HG02885 (cell line): Measurements from ENCODE around the gene HTR7.

Source experiments
- ATAC-seq: cut with Tn5 transposase; IDR thresholded peaks from one replicate; pipeline ENCODE4 v1.9.1; 2021; ENCODE audit warnings: mild to moderate bottlenecking; ENCODE audit not compliant: unreplicated experiment, poor library complexity

HTR7 gene

DNA sequence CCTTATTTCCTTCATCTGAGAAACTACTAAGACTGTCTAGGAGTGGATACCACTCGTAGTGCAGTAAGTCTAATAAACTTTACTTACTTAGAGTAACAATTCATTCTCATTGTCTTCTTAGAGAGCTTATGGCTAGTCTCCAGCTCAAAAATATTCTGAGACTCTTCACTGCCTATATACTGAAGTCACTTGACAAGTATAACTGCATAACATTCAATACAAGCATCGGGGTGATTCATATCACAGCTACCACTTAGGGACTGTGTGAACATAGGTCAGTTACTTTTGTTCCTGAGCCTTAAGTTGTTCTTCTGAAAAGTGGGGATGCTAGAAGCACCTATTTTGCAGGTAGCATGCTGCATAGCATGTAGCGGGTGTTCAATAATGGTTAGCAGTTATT, 111.0 kb downstream of the HTR7 start:
- ATAC-seq: no peak

DNA sequence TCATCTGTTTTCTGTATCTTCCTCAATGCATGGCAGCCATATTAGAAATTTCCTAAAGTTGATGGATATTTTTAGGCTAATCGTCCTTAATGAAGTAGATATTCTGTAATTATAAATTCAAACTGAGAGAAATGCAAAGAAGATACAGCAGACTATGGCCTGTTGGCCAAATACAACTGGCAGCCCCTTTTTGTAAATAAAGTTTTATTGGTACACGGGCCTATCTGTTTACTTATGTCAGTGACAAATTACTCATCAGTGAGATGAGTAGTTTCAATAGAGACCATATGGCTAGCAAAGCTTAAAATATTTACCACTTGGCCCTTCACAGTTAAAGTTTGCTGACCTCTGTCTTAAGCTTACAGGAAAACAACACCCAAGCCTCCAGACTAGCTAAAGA, 112.3 kb downstream of the HTR7 start:
- no peak for ATAC-seq

DNA sequence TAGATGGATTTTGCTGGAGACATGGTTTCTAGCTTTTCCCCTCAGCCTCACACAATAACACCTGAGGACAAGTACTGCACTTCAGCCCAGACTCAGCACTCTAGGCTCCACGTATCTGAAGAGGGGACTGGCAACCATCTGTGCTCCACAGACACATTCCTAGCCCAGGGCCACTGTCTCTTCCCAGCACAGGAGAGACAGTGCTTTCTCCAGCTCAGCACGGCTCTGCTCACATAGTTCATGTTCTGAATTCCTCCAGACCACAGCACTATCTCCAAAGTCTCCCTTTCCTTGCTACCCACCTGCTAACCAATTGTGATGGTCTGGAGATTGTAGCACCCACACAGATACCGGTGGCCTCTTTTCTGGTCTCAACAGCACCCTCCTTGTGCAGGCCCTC, 114.5 kb downstream of the HTR7 start:
- no peak for ATAC-seq

DNA sequence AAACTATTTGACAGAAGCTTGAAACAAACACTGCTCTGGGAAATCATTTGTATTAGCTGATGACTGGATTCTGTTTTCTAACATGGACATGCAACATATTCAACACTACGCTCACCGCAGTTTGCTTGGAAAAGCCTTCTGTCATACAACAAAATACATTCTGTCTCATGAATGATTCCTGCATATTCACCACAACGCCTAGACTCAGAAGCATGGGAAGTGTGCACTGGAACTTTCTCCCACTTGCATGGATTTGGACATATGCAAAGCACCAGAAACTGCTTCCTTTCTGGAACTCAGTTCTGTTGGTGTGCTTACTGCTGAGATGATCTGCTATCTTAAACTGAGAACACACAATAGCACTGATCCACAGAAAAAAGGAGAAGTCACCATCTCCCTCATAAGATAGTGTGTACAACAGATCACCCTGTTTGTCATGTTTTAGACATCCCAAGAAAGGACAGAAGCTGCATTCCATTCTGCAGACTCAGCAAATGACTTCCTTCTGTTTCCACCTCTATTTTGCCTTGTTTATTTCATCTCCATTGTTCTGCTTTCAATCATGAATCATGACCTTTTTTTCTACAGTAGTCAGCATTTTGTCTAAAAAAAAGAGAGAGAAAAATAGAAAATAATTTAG, 115.8 kb downstream of the HTR7 start:
- ATAC-seq: no peak

GRCh38 chr10:90740265-90740664, 117.6 kb downstream of the HTR7 start:
- no peak for ATAC-seq

GRCh38 chr10:90738885-90739284, 119.0 kb downstream of the HTR7 start:
- ATAC-seq: no peak

GRCh38 chr10:90734415-90734814, 123.4 kb downstream of the HTR7 start:
- ATAC-seq: no peak

DNA sequence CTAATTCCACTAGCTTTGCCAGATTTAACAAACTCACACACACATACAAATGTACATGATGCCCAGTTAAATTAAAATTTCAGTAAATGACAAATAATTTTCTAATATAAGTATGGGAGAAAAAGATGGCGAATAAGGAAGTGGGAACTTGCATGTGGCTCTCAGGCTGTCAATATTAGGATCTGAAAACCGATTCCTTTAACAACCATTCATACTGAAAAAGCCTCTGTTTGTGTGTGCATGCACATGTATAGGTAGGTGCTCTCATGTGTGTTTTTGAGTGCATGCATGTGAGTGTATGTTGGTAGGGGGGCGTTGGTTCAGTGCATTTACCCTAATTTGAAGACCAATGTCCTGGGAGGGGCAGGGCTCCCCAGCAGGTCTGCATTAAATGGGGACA, 125.3 kb downstream of the HTR7 start:
- ATAC-seq: peak; percentile 62

GRCh38 chr10:90723416-90724068, 134.3 kb downstream of the HTR7 start:
- ATAC-seq: no peak

DNA sequence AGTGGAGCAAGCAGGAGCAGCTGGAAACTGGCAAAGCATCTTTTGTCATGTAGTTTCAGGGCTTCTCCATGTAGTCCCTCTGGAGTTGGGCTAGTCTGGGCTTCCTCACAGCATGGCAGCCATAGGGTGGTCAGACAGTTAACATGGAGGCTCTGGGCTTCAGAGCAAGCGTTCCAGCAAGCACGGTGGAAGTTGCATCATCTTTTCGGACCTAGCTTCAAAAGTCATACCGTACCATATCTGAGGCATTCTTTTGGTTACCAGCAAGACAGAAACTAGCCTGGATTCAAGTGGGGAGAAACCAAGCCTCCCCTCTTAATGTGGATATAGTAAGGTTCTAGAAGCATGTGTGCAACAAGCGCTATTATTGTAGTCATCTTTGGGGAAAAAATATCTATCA, 135.0 kb downstream of the HTR7 start:
- no peak for ATAC-seq

DNA sequence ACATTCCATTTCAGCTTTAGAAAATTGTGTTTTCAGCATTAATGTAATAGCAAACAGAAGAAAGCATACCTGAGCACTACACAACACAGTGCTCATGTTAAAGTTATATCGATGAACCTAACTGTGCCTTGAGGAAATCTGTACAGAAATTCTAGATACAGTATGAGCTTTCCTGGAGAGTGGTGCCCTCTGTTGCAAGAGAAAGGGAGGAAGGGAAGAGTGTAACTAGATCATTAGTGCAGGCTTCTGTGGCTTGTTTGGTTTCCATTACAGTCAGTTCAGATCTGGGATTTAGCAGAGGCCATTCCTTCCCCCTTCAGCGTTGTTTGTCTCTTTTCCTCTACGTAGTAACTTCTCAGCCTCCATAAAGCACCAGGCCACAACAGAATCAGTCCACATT, 139.7 kb downstream of the HTR7 start:
- ATAC-seq: no peak

DNA sequence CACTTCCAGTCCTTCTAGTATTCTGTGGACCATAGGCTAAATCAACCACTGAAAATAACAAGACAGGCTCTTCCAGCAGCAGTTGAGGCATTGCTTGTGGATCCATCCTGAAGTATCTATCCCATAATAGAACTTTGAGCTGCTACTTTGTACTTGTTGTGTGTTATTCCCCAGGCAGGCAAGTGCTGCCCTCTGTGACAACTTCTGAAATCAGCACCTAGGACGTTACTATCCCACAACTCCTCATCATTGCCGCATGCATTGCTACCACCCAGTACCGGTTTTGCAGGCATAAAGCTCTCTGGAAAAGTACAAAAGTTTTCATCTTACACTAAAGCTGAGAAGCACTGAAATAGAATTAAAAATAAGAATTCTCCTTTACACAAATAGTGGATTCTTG, 145.3 kb downstream of the HTR7 start:
- ATAC-seq: no peak

- ATAC-seq: no peak
Observed at GRCh38 chr10:90709727-90710126, 148.1 kb downstream of the HTR7 start.

DNA sequence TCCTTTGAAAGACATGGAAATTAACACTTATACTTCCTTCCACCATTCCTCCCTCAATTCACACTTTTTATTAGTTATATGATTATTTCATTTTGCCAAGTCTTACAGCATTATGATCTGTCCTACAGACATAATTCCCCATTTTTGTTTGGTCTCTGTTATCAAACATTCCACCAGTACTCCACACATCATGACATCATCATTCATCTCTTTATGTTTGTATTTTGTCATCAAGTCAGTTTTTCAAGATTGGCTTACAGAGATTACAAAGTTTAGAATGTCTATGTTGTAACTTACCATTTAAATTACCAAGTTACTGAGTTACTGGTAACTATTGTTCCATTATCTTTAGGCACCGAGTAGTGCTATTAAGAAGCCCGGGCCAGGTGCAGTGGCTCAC, 150.2 kb downstream of the HTR7 start:
- ATAC-seq: no peak

DNA sequence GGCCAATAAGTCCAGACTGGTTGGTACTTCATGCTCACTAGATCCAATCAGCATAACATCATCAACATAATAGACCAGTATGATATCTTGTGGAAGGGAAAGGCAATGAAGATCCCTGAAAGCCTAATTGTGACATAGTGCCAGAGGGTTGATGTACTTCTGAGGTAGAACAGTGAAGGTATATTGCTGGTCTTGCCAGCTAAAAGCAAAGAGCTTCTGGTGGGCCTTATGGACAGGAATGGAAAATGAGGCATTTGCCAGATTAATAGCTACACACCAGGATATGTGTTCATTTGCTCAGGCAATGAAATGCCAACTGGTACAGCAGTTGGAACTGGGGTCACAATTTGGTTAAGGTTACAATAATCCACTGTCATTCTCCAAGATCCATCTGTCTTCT, 156.4 kb downstream of the HTR7 start:
- ATAC-seq: no peak

DNA sequence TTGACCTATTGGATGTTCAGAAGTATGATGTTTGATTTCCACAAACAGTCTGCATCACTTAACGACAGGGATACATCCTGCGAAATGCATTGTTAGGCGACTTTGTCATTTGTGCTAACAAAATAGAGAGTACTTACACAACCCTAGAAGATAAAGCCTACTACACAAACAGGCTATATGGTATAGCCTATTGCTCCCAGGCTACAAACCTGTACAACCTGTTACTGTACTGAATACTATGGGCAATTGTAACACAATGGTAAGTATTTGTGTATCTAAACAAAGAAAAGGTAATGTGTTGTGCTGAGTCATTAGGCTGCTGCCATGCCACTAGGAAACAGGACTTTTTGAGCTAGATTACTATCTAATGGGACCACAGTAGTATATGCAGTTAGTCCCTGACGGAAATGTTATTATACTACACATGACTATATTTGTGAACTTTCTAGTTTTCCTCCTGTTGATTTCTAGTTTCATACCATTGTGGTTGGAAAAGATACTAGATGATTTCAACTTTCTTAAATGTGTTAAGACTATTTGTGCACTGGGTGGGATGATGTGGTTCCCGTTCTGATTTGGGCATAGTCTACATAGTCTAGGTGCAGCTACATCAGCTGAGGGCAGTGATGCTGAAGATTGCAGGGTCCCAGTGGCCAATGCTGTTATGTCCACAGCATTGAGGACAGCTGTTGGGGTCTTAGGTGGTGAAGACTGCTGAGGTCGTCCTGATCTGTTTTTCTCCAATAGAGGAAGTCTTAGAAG, 161.7 kb downstream of the HTR7 start:
- ATAC-seq: no peak
